ENCODE measurements around the gene POLR3H. TPM values are rescaled to one million over a fixed set of nuclear protein-coding genes. Genes with fewer than 3 reads are reported as not detected.
A peak's percentile ranks its signal among the peaks of the same experiment; 100 is the strongest.

POLR3H gene
- total RNA-seq, 1 experiment from 2014 or later = 16.6 TPM

GRCh38 chr22:41526226-41526829 lies 17.9 kb downstream of the POLR3H start:
- H3K27ac ChIP-seq = no peak overlapping the region
- peaks cover 4% of the 10 kb centered on the region; the same call in 1 of the 2 replicates for H3K4me1 ChIP-seq (replicated peaks)
- no peaks in the 10 kb centered on the region for H3K27me3 ChIP-seq (replicated peaks)
- no peak overlapping the region for H3K4me3 ChIP-seq
- H3K36me3 ChIP-seq = peaks cover 89% of the 10 kb centered on the region
- no peaks in the 10 kb centered on the region for H3K9me3 ChIP-seq (replicated peaks)
- peak in 1 of 2 experiments; percentile 44 for DNase-seq (ENCODE audit: low read depth in 1 of 2, low spot score in 2 of 2)

GRCh38 chr22:41525450-41526225 lies 18.6 kb downstream of the POLR3H start:
- H3K4me1 ChIP-seq (replicated peaks) = no peaks in the 10 kb centered on the region; the same call in 1 of the 2 replicates
- no peak overlapping the region for H3K4me3 ChIP-seq
- H3K9me3 ChIP-seq (replicated peaks) = no peaks in the 10 kb centered on the region
- H3K36me3 ChIP-seq = peaks cover 82% of the 10 kb centered on the region
- DNase-seq (ENCODE audit: low read depth in 1 of 2, low spot score in 2 of 2) = no peak
- no peaks in the 10 kb centered on the region for H3K27me3 ChIP-seq (replicated peaks)
- H3K27ac ChIP-seq = no peak overlapping the region

GRCh38 chr22:41524809-41525449 lies 19.3 kb downstream of the POLR3H start:
- no peak overlapping the region for H3K4me3 ChIP-seq
- no peak overlapping the region for H3K27ac ChIP-seq
- H3K36me3 ChIP-seq = peaks cover 78% of the 10 kb centered on the region
- DNase-seq (ENCODE audit: low read depth in 1 of 2, low spot score in 2 of 2) = no peak
- H3K9me3 ChIP-seq (replicated peaks) = no peaks in the 10 kb centered on the region
- H3K27me3 ChIP-seq (replicated peaks) = no peaks in the 10 kb centered on the region
- no peaks in the 10 kb centered on the region; the same call in 1 of the 2 replicates for H3K4me1 ChIP-seq (replicated peaks)

GRCh38 chr22:41524251-41524661 lies 20.0 kb downstream of the POLR3H start:
- no peaks in the 10 kb centered on the region; the same call in 1 of the 2 replicates for H3K4me1 ChIP-seq (replicated peaks)
- no peaks in the 10 kb centered on the region for H3K27me3 ChIP-seq (replicated peaks)
- no peak overlapping the region for H3K27ac ChIP-seq
- no peaks in the 10 kb centered on the region for H3K9me3 ChIP-seq (replicated peaks)
- DNase-seq (ENCODE audit: low read depth in 1 of 2, low spot score in 2 of 2) = no peak
- H3K36me3 ChIP-seq = peaks cover 74% of the 10 kb centered on the region
- no peak overlapping the region for H3K4me3 ChIP-seq

- Histone ChIP-seq H3K36me3 (peaks cover 74% of the 10 kb centered on the region), H3K27ac (no peak overlapping the region), H3K9me3 (replicated peaks) (no peaks in the 10 kb centered on the region), H3K27me3 (replicated peaks) (no peaks in the 10 kb centered on the region), H3K4me3 (no peak overlapping the region), H3K4me1 (replicated peaks) (no peaks in the 10 kb centered on the region; the same call in 1 of the 2 replicates)
- DNase-seq (ENCODE audit: low read depth in 1 of 2, low spot score in 2 of 2) = no peak
These were observed 20.6 kb downstream of the POLR3H start for GRCh38 chr22:41523464-41524221.

- H3K4me3 ChIP-seq = no peak overlapping the region
- peaks cover 74% of the 10 kb centered on the region for H3K36me3 ChIP-seq
- no peaks in the 10 kb centered on the region for H3K27me3 ChIP-seq (replicated peaks)
- no peak overlapping the region for H3K27ac ChIP-seq
- DNase-seq (ENCODE audit: low read depth in 1 of 2, low spot score in 2 of 2) = no peak
- no peaks in the 10 kb centered on the region; the same call in 1 of the 2 replicates for H3K4me1 ChIP-seq (replicated peaks)
- no peaks in the 10 kb centered on the region for H3K9me3 ChIP-seq (replicated peaks)
These were observed 21.5 kb downstream of the POLR3H start for GRCh38 chr22:41522813-41523212.

GRCh38 chr22:41521126-41521525 lies 23.1 kb downstream of the POLR3H start:
- no peak overlapping the region for H3K4me3 ChIP-seq
- no peak for DNase-seq (ENCODE audit: low read depth in 1 of 2, low spot score in 2 of 2)
- H3K36me3 ChIP-seq = peaks cover 69% of the 10 kb centered on the region
- H3K4me1 ChIP-seq (replicated peaks) = no peaks in the 10 kb centered on the region; the same call in 1 of the 2 replicates
- H3K27ac ChIP-seq = no peak overlapping the region
- no peaks in the 10 kb centered on the region for H3K9me3 ChIP-seq (replicated peaks)
- no peaks in the 10 kb centered on the region for H3K27me3 ChIP-seq (replicated peaks)

GRCh38 chr22:41518048-41518347 lies 26.3 kb downstream of the POLR3H start:
- H3K27me3 ChIP-seq (replicated peaks) = no peaks in the 10 kb centered on the region
- H3K9me3 ChIP-seq (replicated peaks) = no peaks in the 10 kb centered on the region
- H3K4me1 ChIP-seq (replicated peaks) = no peaks in the 10 kb centered on the region
- H3K36me3 ChIP-seq = peaks cover 69% of the 10 kb centered on the region
- DNase-seq (ENCODE audit: low read depth in 1 of 2, low spot score in 2 of 2) = no peak
- no peak overlapping the region for H3K4me3 ChIP-seq
- no peak overlapping the region for H3K27ac ChIP-seq

- DNase-seq (ENCODE audit: low read depth in 1 of 2, low spot score in 2 of 2) = peak; percentile 62 to 73
- Histone ChIP-seq H3K4me1 (replicated peaks) (no peaks in the 10 kb centered on the region), H3K4me3 (no peak overlapping the region), H3K27ac (no peak overlapping the region), H3K9me3 (replicated peaks) (no peaks in the 10 kb centered on the region), H3K27me3 (replicated peaks) (no peaks in the 10 kb centered on the region), H3K36me3 (peaks cover 69% of the 10 kb centered on the region)
These were observed 26.9 kb downstream of the POLR3H start for GRCh38 chr22:41517172-41518047.

- no peaks in the 10 kb centered on the region for H3K4me1 ChIP-seq (replicated peaks)
- H3K27me3 ChIP-seq (replicated peaks) = no peaks in the 10 kb centered on the region
- H3K4me3 ChIP-seq = no peak overlapping the region
- DNase-seq (ENCODE audit: low read depth in 1 of 2, low spot score in 2 of 2) = no peak
- H3K36me3 ChIP-seq = peaks cover 75% of the 10 kb centered on the region
- H3K27ac ChIP-seq = no peak overlapping the region
- no peaks in the 10 kb centered on the region for H3K9me3 ChIP-seq (replicated peaks)
These were observed 27.8 kb downstream of the POLR3H start for GRCh38 chr22:41516462-41516861.

GRCh38 chr22:41513391-41513790 lies 30.9 kb downstream of the POLR3H start:
- Histone ChIP-seq H3K36me3 (peaks cover 84% of the 10 kb centered on the region), H3K4me1 (replicated peaks) (no peaks in the 10 kb centered on the region), H3K9me3 (replicated peaks) (no peaks in the 10 kb centered on the region), H3K27me3 (replicated peaks) (no peaks in the 10 kb centered on the region), H3K4me3 (no peak overlapping the region), H3K27ac (no peak overlapping the region)
- no peak for DNase-seq (ENCODE audit: low read depth in 1 of 2, low spot score in 2 of 2)

- Histone ChIP-seq H3K4me3 (no peak overlapping the region), H3K27me3 (replicated peaks) (no peaks in the 10 kb centered on the region), H3K36me3 (peaks cover 84% of the 10 kb centered on the region), H3K4me1 (replicated peaks) (no peaks in the 10 kb centered on the region), H3K9me3 (replicated peaks) (no peaks in the 10 kb centered on the region), H3K27ac (no peak overlapping the region)
- no peak for DNase-seq (ENCODE audit: low read depth in 1 of 2, low spot score in 2 of 2)
These were observed 31.7 kb downstream of the POLR3H start for GRCh38 chr22:41512421-41513194.
